HG03045 (cell line): ENCODE measurements around the gene INAVA.
A peak's percentile ranks its signal among the peaks of the same experiment; 100 is the strongest.
"Not testable (repeated sequence)": the region's sequence is repeated elsewhere in the genome, so short reads cannot be mapped to it uniquely, and the experiment has no call there.

Experiments
- ATAC-seq: cut with Tn5 transposase; IDR thresholded peaks from one replicate; pipeline ENCODE4 v1.9.1; 2021; ENCODE audit warnings: mild to moderate bottlenecking, moderate library complexity; ENCODE audit not compliant: unreplicated experiment

The INAVA gene

GRCh38 chr1:200897259-200897658 lies 2.6 kb downstream of the INAVA start:
- no peak for ATAC-seq

- ATAC-seq = no peak
Measured at GRCh38 chr1:200899015-200899386, 4.3 kb downstream of the INAVA start.

- no peak for ATAC-seq
Measured at GRCh38 chr1:200899451-200899915, 4.8 kb downstream of the INAVA start.

DNA sequence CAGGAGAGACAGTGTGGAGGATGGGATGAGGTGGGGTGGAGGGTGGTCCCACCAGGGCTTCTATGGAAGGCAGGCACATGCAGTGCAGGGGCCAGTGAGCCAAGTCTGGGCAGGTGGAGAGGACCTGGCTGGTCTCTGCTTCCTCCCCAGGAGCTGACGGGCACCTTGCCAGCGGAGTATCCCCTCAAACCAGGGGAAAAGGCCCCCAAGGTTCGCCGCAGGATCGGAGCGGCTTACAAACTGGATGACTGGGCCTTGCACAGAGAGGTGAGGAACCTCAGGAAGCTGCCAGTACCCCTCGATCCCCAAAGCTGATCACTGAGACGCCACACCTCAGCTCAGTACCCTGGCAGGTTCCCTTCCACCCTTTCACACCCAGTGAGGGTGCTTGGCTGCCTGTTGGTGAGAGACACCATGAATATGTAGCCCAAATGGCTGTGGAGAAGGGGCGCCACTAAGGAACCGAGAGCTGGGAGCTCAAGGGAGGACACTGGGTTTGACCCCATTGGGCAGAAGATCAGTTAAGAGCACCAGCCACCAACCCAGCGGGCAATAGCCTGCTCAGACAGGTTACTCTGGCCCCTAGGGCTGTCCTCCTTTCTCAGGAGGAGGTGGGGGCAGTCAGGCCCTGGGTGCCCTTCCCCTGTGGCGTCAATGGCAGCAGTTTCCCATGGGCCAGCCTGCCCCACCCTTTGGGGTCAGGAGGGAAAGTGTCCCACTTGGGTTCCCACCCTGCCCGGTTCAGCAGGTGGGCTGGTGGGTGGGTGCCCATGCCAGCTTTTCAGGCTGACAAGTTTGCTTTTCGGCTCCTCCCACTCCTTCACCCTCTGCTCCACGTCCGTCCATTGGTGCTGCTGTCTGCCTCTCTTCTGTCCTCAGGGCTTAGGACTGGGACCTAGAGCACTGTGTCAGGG lies 5.5 kb downstream of the INAVA start:
- ATAC-seq = no peak

DNA sequence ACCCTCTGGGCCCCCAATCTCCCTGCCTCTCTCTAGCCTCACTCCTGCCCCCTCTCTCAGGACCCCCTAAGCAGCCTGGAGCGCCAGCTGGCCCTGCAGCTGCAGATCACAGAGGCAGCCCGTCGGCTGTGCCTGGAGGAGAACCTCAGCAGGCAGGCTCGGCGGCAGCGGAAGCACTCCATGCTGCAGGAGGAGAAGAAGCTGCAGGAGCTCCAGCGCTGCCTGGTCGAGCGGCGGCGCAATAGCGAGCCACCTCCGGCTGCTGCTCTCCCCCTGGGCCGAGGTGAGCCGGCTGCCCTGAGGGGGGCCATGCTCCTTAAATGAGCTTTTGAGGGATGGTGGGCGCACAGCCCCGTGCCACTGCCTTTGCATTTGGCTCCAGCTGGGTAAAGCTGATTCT lies 6.2 kb downstream of the INAVA start:
- no peak for ATAC-seq

GRCh38 chr1:200901350-200901749 lies 6.7 kb downstream of the INAVA start:
- no peak for ATAC-seq

DNA sequence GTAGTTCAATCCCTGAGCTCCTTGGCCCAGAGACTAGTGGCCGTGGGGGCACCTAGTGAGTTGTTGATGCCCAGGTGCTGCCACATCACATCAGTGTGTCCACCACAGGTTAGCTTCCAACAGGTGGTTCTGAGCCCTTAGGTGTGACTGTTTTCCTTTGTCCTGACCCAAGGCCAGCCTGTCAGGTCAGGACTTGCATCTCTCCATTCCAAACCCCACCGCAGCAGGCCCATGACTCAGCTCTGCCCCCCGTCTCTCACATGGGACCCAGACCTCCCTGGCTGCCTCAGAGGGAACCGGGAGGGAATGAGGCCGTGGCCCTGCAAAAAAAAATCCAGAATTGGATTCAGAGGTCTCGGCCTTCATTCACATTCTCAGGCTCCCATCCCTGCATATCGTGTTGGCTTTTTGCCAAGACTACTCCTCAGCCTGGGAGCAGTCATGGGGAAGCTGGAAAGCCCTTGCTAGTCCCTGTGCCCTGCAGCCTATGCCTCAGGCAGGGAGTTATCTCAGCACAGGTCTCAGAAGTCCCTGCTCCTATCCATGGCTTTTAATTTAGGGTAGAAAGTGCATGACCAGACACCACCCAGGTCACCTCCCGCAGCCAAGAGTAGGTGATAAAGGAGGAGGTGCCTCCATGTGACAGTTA lies 7.2 kb downstream of the INAVA start:
- ATAC-seq = no peak

DNA sequence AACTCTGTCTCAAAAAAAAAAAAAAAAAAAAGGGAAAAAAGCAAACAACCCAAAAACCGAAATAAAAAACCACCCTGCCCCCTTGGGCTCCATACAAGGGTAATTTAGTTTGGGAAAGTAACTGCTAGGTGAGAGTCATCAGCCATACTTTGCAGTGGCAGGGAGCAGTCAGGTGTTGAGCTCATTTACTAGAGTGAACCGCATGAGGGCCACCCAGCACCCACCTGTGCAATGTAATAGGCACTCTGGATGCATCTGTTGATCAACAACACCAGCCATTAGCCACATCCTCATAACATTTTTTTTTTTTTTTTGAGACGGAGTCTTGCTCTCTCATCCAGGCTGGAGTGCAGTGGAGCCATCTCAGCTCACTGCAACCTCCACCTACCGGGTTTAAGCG lies 9.1 kb downstream of the INAVA start:
- no peak for ATAC-seq

DNA sequence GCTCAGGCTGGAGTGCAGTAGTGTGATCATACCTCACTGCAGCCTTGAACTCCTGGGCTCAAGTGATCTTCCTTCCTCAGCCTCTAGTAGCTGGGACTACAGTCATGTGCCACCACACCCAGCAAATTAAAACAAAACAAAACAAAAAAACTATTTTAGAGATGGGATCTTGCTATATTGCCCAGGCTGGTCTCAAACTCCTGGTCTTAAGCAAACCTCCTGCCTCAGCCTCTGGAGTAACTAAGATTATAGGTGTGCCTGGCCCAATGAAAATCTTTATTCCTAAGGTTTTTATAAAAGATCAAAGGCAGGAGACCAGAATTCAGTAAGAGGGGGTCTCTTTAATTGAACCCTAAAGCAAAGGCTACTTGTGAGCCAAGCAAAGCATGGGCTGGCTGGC lies 10.1 kb downstream of the INAVA start:
- no peak for ATAC-seq

- no peak for ATAC-seq
Measured at GRCh38 chr1:200905411-200906052, 10.8 kb downstream of the INAVA start.

DNA sequence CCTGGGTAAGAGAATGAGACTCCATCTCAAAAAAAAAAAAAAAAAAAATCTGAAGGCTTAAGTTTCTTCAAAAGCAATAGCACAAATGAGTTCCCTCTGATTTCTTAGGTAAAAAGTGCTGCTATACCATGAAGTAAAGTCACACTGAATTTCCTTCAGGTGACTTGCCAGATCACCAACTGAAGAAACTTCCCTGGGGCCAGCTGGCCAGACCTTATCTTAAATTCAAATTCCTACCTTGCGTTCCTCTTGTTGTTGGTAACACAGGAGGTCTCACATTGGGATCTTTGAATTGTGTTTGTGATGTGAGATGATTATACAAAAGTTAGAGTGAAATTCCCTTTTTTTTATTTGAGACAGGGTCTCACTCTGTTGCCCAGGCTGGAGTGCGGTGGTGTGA lies 11.8 kb downstream of the INAVA start:
- ATAC-seq = no peak

DNA sequence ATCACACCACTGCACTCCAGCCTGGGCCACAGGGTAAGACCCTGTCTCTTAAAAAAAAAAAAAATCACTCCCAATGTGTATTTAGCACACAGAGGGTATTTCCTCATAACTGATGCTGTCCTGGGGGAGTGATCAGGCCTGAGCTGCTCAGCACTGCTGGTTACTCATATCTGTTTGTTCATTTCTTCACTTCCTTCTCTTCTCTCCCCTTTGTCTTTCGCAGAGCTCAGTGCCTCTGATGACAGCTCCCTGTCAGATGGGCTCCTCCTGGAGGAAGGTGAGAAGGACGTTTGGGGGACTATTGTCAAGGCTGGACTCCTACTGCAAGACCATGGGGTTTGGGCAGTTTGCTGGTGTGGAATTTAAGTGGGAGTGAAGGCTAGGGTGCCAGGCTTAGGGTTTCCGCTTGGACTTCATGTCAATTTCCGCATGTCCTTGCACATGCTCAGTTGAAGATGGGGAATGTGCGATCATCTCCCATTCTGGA lies 13.0 kb downstream of the INAVA start:
- peak; percentile 63 for ATAC-seq

DNA sequence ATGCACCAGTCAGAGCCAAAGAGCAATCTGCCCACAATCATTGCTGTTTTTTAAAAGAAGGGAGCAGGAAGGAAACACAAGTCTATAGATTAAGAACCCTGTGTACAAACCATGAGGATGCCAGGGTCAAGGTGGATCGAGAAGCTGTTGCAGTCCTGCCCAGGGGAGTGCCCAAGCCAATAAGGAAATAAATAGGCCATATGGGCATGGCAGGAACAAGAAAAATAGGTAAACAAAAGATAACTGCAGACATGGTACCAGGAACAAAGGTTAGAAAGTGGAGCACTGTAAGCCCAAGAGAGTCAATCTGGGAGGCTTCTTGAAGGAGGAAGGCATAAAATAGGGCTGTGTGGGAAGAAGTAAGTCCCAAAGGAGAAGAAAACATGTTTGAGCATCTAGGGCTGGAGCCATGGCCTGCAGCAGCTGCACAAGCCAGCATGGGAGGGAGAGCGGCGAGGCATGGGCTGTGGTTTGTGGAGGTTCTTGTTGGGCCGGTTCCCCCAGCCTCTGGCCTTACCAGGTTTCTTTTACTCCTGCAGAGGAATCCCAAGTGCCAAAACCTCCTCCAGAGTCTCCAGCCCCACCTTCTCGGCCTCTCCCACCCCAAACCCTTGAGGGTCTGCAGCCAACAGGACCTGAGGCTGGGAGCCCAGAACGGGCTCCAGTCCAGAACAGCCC lies 13.6 kb downstream of the INAVA start:
- ATAC-seq = no peak

GRCh38 chr1:200909071-200909470 lies 14.4 kb downstream of the INAVA start:
- no peak for ATAC-seq

DNA sequence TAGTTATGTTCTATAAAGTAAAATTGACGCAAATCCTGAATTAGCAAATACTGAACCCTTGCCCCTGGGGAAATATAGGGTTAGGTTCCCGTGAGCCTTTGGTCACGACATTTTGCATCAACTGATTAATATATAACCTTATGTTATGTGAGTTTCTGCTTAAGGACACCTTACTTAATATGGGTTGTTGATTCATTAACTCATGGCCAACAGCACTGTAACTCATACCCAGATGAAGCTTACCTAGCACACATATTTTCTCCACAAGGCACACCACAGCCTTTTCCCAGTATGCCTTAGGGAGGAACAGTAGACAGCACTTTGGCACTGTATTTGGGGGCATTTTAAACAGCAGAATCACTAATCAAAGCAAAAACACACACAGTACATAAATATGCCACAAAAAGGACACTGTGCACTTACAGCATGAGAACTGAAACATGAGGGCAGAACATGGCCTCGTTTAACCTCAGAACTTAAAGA lies 15.1 kb downstream of the INAVA start:
- no peak for ATAC-seq

DNA sequence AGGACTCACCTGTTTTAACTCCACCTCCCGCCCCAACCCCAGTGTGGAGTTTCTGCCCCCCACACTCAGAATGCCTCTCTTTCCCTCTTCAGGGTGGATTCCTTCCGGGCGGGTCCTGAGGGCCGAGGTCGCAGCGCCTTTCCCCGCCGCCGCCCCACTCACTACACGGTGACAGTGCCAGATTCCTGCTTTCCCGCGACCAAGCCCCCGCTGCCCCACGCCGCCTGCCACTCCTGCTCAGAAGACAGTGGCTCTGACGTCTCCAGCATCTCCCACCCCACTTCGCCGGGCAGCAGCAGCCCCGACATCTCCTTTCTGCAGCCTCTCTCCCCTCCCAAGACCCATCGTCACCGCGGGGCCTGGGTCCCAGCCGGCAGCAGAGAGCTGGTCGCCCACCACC lies 16.7 kb downstream of the INAVA start:
- no peak for ATAC-seq

DNA sequence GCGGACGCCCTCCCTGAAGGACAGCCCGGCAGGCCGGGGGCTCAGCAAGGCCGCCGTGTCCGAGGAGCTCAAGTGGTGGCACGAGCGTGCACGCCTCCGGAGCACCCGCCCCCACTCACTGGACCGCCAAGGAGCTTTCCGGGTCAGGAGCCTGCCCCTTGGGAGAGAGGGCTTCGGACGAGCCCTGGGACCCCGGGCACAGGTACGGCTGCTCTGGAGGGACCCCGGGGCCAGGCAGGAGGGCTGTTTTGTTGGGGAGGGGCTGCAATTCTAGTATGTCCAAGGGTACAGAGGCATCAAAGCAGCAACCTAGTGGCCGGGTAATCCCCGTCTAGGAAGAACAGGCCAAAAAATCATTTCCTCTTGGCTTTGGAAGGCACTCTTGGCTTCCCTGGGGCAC lies 17.2 kb downstream of the INAVA start:
- ATAC-seq = not testable (repeated sequence)

DNA sequence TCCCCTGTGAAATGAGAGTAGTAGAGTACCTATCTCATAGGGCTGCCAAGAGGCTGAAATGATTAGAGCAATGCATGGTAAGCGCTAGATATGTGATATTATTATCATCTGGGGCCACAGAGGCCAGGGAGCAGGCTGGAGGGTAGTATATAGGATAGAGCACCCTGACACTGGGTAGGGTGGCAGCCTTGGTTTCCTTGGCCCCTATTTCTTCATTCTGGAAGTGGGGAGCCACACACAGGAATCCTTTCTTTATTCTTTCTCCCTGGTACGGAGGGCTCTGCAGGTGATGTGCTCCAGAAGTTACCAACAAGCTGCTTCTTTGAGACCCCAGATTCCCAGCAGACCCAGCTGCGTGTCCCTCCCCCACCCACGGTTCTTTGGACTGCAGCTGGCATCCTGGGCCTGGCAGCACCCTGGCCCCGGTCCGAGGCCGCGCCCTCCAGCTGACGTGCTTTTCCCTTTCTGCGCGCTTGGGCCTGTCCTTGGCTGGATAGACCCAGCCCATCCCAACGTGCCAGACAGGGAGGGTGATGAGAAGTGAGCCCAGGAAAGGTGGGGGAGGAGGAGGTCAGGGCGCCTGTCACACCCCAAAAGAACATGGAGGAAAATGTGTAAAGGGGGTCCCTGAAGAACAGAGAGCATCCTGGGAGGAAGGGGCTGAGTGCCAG lies 18.2 kb downstream of the INAVA start:
- no peak for ATAC-seq

DNA sequence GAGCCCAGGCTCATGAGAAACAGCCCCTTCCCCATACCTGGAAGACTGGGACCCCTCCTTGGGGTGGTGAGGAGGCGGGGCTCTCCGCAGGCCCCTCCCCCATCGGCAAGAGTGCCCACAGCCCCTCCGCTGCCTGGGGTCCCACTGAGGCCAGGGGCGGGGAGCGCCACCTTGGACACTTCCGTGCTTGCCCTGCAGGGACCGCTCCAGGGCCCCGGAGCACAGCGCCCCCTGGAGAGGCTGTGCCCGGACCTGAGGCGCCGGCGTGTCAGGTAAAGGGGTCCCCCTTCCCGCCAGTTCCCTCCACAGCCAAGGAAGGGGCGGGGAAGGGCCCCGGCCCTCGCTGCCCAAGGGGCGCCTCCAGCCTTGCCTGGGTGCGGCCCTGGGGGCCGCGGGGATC lies 21.5 kb downstream of the INAVA start:
- no peak for ATAC-seq

DNA sequence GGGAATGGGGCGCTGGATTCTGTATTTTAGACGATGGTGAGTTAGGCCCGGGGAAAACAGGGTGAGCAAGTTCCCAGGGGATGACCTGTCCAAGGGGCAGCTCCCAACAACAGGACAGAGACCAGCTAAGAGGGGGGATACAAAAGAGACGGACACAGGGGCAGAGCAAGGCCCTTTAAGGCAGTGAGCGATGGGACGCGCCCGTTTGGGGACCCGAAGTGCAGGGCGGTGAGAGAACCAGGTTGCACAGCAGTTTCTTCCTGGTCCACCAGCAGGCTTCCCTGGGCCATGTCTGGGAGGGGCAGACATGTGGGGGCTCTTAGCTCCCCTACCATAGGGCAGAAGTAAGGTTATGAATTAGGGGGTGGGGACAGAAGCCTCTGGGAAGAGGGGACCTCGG lies 22.0 kb downstream of the INAVA start:
- ATAC-seq = no peak
